Spleen (tissue), 7 donors: Measurements from ENCODE around the gene PRELID3B.

Source experiments
- POLR2A ChIP-seq, 3 donors: fragments of 450-650 bp; IDR thresholded peaks; one replicate each; pipeline ENCODE4 v1.5.1; 2017; ENCODE audit warnings: antibody characterized with exemption in 3 of 3, mild to moderate bottlenecking in 1 of 3
- TF ChIP-seq, protein P1 (sequence below), 11 experiments: fragments of 200-600 bp in 7 of 11; fragments of 450-650 bp in 4 of 11; sonication (generic) in 4 of 11; IDR thresholded peaks in 8 of 11; conservative IDR thresholded peaks in 3 of 11; 1 replicate in 7 of 11; 2 replicates in 4 of 11; pipeline versions ENCODE4 v1.4.0 to v1.8.0; 2016 to 2021; ENCODE audit warnings: antibody characterized with exemption in 11 of 11, inconsistent platforms in 4 of 11, mild to moderate bottlenecking in 1 of 11
- donor health status: DM: no; HTN: no; CAD: no; lungs with moderate emphysema.
- donor health status: DM: no; HTN: no; CAD: no.
- donor health status: DM: no; HTN: no; CAD: no.

DNA sequence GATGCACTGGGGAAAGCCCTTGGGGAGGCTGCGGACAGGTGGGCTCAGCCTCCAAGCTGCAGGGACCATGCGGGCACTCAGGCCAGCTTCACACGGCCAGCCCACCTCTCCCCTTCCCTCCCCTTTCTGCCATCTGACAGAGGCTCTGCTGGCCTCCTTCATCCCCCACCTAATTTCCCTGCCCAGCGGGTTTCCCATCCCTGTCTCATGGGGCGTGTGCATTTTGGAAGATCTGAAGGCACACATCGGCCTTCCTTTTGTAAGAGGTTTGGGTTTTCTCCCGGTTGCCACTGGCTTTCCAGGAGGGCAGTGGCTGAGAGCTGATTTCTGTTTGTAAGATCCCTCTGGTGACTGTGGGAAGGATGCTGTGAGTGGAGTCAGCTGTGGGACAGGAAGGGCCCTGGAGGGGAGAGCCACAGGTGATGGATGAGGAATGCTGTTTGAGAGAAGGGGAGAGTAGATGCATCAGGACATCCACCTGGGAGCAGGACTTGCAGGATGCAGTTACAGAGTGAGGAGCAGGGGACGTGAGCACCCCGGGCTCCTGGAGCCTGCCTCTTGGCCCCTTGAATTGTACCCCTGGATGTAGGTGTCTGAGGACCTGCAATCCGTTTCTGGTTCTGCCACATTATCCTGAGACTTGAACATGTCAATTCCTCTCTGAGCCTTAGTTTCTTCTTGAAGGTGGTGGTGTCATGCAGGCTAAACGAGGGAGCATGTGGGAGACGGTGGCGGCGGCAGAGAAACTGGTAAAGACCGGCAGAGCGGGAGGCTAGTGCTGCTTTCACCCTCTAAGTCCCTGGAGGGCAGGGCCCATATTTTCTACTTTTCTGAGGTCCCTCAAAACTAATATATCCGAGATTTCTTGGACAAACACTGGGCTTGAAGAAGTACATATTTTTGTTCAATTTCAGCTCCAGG lies 29.3 kb downstream of the PRELID3B start:
- TF ChIP-seq, protein P1, sequence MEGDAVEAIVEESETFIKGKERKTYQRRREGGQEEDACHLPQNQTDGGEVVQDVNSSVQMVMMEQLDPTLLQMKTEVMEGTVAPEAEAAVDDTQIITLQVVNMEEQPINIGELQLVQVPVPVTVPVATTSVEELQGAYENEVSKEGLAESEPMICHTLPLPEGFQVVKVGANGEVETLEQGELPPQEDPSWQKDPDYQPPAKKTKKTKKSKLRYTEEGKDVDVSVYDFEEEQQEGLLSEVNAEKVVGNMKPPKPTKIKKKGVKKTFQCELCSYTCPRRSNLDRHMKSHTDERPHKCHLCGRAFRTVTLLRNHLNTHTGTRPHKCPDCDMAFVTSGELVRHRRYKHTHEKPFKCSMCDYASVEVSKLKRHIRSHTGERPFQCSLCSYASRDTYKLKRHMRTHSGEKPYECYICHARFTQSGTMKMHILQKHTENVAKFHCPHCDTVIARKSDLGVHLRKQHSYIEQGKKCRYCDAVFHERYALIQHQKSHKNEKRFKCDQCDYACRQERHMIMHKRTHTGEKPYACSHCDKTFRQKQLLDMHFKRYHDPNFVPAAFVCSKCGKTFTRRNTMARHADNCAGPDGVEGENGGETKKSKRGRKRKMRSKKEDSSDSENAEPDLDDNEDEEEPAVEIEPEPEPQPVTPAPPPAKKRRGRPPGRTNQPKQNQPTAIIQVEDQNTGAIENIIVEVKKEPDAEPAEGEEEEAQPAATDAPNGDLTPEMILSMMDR (IDR thresholded peaks at IDR 0.05 in 8 of 11, conservative IDR thresholded peaks at IDR 0.05 in 3 of 11): no peak
- TF ChIP-seq POLR2A (IDR thresholded peaks at IDR 0.05): no peak
